ENCODE measurements around the gene AGBL1.

AGBL1 gene

GRCh38 chr15:86700864-86701610 lies 621.4 kb downstream of the AGBL1 start:
- H3K36me3 ChIP-seq (ENCODE audit: insufficient read depth), result no peaks in the 10 kb centered on the region
- no peak overlapping the region for H3K27ac ChIP-seq
- no peaks in the 10 kb centered on the region for H3K27me3 ChIP-seq (ENCODE audit: insufficient read depth, low read depth)
- H3K79me2 ChIP-seq (ENCODE audit: insufficient read depth, low read depth), result no peaks in the 10 kb centered on the region
- no peak overlapping the region for H3K9ac ChIP-seq
- H3K4me2 ChIP-seq, result no peak overlapping the region
- no peak overlapping the region for H3K4me3 ChIP-seq (IDR thresholded peaks at IDR 0.05; ENCODE audit: insufficient read depth, low read depth, low read length)
- TF ChIP-seq, protein P1, sequence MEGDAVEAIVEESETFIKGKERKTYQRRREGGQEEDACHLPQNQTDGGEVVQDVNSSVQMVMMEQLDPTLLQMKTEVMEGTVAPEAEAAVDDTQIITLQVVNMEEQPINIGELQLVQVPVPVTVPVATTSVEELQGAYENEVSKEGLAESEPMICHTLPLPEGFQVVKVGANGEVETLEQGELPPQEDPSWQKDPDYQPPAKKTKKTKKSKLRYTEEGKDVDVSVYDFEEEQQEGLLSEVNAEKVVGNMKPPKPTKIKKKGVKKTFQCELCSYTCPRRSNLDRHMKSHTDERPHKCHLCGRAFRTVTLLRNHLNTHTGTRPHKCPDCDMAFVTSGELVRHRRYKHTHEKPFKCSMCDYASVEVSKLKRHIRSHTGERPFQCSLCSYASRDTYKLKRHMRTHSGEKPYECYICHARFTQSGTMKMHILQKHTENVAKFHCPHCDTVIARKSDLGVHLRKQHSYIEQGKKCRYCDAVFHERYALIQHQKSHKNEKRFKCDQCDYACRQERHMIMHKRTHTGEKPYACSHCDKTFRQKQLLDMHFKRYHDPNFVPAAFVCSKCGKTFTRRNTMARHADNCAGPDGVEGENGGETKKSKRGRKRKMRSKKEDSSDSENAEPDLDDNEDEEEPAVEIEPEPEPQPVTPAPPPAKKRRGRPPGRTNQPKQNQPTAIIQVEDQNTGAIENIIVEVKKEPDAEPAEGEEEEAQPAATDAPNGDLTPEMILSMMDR (conservative IDR thresholded peaks at IDR 0.05; ENCODE audit: low read depth, low read length), result no peak
- no peaks in the 10 kb centered on the region for H3K4me1 ChIP-seq (ENCODE audit: low read depth, poor library complexity, severe bottlenecking)
- H2AFZ ChIP-seq (ENCODE audit: low read depth), result no peak overlapping the region
- no peaks in the 10 kb centered on the region for H4K20me1 ChIP-seq (ENCODE audit: insufficient read depth)

GRCh38 chr15:86701611-86701963 lies 621.9 kb downstream of the AGBL1 start:
- no peaks in the 10 kb centered on the region for H3K36me3 ChIP-seq (ENCODE audit: insufficient read depth)
- H3K9ac ChIP-seq, result no peak overlapping the region
- H3K4me2 ChIP-seq, result no peak overlapping the region
- H2AFZ ChIP-seq (ENCODE audit: low read depth), result no peak overlapping the region
- H3K79me2 ChIP-seq (ENCODE audit: insufficient read depth, low read depth), result no peaks in the 10 kb centered on the region
- H3K27me3 ChIP-seq (ENCODE audit: insufficient read depth, low read depth), result no peaks in the 10 kb centered on the region
- H3K4me3 ChIP-seq (IDR thresholded peaks at IDR 0.05; ENCODE audit: insufficient read depth, low read depth, low read length), result no peak overlapping the region
- H3K4me1 ChIP-seq (ENCODE audit: low read depth, poor library complexity, severe bottlenecking), result no peaks in the 10 kb centered on the region
- no peak overlapping the region for H3K27ac ChIP-seq
- TF ChIP-seq, protein P1 (conservative IDR thresholded peaks at IDR 0.05; ENCODE audit: low read depth, low read length), result no peak
- no peaks in the 10 kb centered on the region for H4K20me1 ChIP-seq (ENCODE audit: insufficient read depth)

DNA sequence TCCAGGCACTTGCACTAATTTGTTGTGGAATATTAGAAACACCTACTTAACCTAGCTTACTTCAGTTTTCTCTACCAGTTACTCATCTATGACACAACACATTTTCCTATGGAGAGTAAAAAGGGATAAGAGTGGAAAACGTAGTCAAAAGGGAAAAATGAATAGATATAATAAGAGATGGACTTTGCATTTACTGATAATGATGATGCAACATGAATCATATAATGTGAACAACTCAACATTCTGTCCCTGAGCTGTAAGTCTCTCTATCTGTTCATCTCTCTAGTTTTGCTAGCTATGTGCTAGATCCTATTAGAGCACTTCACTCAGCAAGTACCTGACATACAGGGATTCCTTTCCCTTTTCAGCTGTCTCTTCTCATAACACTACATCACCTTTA lies 627.1 kb downstream of the AGBL1 start:
- TF ChIP-seq, protein P1 (conservative IDR thresholded peaks at IDR 0.05; ENCODE audit: low read depth, low read length), result no peak
- Histone ChIP-seq H2AFZ (ENCODE audit: low read depth) (no peak overlapping the region), H3K4me2 (no peak overlapping the region), H3K27me3 (ENCODE audit: insufficient read depth, low read depth) (no peaks in the 10 kb centered on the region), H3K4me3 (IDR thresholded peaks at IDR 0.05; ENCODE audit: insufficient read depth, low read depth, low read length) (no peak overlapping the region), H3K27ac (no peak overlapping the region), H3K9ac (no peak overlapping the region), H3K4me1 (ENCODE audit: low read depth, poor library complexity, severe bottlenecking) (no peaks in the 10 kb centered on the region), H4K20me1 (ENCODE audit: insufficient read depth) (no peaks in the 10 kb centered on the region), H3K79me2 (ENCODE audit: insufficient read depth, low read depth) (no peaks in the 10 kb centered on the region), H3K36me3 (ENCODE audit: insufficient read depth) (no peaks in the 10 kb centered on the region)

GRCh38 chr15:86711476-86711875 lies 631.8 kb downstream of the AGBL1 start:
- Histone ChIP-seq H3K79me2 (ENCODE audit: insufficient read depth, low read depth) (no peaks in the 10 kb centered on the region), H3K36me3 (ENCODE audit: insufficient read depth) (no peaks in the 10 kb centered on the region), H3K27ac (no peak overlapping the region), H3K9ac (no peak overlapping the region), H3K4me3 (IDR thresholded peaks at IDR 0.05; ENCODE audit: insufficient read depth, low read depth, low read length) (no peak overlapping the region), H3K27me3 (ENCODE audit: insufficient read depth, low read depth) (no peaks in the 10 kb centered on the region), H2AFZ (ENCODE audit: low read depth) (no peak overlapping the region), H3K4me1 (ENCODE audit: low read depth, poor library complexity, severe bottlenecking) (no peaks in the 10 kb centered on the region), H4K20me1 (ENCODE audit: insufficient read depth) (no peaks in the 10 kb centered on the region), H3K4me2 (no peak overlapping the region)
- TF ChIP-seq, protein P1 (conservative IDR thresholded peaks at IDR 0.05; ENCODE audit: low read depth, low read length), result no peak
